NCI-H510A treated with DMSO at 0.1 percent for 48 hours (cell line): ENCODE data around the gene LYPLAL1.

Experiments used
- DNase-seq: peaks from one replicate; lab custom pipeline; 2025; lab: John Stamatoyannopoulos, UW

The LYPLAL1 gene

DNA sequence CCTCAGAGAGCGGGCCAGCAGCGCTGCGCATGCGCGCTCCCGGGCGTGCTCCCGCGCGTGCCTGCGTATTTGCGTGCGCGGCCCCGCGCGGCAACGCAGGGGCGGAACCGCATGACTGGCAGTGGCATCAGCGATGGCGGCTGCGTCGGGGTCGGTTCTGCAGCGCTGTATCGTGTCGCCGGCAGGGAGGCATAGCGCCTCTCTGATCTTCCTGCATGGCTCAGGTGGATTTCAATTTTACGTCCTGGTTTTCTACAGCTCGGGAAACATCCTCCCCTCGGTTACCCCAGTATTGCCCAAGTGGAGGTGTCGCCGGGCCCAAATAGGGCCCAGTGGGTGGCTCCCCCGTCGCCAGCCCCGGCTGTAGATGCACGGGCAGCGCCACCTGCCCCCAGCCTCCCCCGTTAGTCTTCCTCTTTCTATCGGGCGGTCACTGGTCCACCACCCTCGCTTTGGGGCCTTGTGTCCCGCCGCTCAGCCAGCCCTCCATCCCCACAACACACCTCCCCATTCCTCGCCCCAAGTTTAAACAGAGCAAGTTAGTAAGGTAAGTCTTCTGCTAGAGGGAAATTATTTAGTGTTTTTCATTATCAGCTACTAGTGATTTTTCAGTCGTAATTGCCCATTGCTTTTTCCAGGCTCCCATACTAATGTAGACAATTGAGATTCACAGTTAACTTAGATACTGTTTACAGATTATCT lies at the start of gene LYPLAL1:
Gene LYPLAL1 (plus strand): TSS at position 121 of the 702 bp plus-strand sequence. CDS start 13 bp downstream, at position 134.
- peak; percentile 85 for DNase-seq

DNA sequence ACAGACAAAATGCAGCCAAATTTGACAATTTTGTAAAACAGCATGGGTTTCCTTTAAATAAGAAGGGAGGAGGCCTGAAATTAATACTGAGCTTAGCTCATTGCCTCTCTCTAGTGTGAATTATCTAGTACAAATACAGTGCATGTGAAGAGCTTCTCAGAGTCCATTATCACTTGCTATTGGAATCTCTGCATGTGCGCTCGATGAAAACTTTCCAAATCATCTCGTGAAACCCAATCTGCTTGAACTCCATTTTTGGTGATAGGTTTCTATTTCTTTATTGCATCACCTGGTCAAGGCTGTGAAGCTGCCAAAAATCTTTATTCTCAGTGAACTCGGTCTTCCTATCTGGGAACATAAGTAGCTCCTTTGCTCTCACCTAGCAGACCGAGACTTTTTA lies 49.5 kb upstream of the LYPLAL1 start:
- DNase-seq: no peak

DNA sequence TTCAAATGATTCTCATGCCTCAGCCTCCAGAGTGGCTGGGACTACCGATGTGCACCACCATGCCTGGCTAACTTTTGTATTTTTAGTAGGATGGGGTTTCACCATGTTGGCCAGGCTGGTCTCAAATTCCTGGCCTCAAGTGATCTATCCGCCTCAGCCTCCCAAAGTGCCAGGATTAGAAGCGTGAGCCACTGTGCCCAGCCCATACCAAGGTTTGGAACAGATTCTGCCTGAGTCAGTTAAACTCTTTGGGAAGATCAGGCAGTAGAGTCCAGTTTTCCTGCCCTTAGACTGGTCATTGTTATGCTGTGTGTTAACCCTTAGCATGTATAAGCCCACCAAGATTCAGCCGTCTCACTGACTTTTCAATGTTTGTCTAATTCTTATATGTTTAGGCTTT lies 48.3 kb upstream of the LYPLAL1 start:
- no peak for DNase-seq

DNA sequence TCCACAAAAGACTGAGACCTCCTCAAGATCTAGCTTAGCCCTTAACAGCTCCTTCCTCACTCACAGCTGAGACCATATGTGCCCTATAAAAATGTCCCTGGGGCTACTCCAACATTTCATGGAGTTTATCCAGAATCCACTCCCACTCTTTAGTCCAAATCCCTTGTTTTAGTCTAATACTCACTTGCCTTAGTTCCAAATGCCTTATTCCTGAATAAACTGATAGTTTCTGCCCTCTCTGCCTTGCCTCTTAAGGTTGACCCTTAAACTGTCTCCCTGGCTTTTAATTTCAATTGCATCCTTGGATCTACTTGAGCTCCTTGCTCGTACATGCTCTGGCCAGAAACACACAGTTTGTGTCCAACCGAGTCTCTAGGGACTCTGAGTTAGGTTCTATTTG lies 47.3 kb upstream of the LYPLAL1 start:
- DNase-seq: no peak

- no peak for DNase-seq
Observed at GRCh38 chr1:219128957-219129356, 44.7 kb upstream of the LYPLAL1 start.

DNA sequence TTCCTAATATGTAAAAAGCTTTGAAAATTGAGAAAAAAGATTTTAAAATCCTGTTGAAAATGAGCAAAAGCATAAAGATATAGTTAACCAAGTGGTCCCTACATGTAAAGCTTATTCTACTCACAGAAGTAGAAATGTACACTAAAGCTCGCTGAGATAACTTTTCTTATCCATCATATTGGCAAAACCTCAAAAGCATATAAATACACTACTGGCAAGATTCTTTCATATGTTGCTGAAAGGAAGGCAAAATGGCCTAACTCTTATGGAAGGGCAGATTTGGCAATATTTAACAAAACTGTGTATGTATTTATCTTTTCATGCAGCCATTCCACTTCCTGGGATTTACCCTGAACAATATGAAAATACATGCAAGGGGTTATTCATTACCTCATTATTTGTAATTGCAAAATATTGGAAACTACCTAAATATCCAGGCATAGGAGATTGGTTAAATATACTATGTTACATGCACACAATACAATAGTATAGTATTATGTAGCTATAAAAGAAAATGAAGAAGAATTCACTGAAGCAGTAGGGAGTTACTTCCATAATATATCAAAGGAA lies 43.2 kb upstream of the LYPLAL1 start:
- no peak for DNase-seq

DNA sequence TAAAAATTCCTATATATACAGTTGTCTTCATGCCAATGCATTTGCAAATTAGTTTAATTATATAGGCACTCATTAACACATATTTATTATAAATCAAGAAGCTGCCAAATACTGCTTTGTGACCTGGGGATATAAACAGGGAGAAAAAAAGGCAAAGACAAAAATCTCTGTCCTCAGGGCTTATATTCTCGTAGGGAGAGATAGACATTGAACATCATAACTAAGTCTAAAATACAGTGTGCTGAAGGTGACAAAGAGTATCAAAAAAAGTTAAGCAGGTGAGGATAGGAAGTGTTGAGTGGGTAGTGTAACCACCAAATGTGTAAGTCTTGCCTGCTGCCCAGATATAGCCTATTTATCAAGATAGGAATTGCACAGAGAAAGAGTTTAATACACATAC lies 40.7 kb upstream of the LYPLAL1 start:
- DNase-seq: no peak

DNA sequence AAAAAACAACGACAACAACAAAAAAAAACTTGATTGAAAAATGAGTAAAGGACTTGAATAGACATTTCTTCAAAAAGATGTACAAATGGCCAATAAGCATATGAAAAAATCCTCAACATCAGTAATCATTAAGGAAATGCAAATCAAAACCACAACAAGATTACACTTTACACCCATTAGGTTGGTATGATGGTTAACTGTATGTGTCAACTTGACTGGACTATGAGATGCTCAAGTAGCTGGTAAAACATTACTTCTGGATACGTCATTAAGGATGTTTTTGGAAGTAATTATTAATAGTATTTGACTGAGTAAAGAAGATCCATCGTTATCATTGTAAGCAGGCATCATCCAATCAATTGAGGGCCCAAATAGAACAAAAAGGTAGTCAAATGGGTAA lies 34.9 kb upstream of the LYPLAL1 start:
- DNase-seq: no peak

- no peak for DNase-seq
Observed at GRCh38 chr1:219140303-219140877, 33.3 kb upstream of the LYPLAL1 start.

GRCh38 chr1:219143735-219144134 lies 29.9 kb upstream of the LYPLAL1 start:
- DNase-seq: no peak

- DNase-seq: no peak
Observed at GRCh38 chr1:219144658-219145315, 28.9 kb upstream of the LYPLAL1 start.

DNA sequence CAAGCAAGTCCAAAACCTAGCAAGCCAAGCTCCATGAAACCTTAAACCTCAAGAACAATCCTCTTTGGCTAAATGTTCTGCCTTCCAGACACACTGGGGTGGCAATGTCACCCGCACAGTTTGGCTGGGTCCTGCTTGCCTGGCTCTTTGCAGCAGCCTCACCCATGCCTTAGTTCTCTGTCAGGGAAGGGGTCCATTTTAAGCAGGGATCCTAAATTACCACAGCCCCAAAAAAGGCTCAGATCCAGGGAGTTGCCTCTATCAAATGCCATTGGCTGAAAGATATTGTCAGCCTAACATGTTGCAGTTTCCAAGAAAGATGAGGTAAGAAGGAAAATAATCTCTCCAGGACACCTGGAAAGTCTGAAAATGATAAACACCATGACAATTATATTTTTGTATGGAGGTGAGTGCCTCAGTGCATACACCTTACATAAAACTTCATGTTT lies 26.1 kb upstream of the LYPLAL1 start:
- DNase-seq: no peak

GRCh38 chr1:219149009-219149577 lies 24.6 kb upstream of the LYPLAL1 start:
- no peak for DNase-seq

- DNase-seq: no peak
Observed at GRCh38 chr1:219149953-219150352, 23.7 kb upstream of the LYPLAL1 start.

- no peak for DNase-seq
Observed at GRCh38 chr1:219150913-219151312, 22.8 kb upstream of the LYPLAL1 start.

DNA sequence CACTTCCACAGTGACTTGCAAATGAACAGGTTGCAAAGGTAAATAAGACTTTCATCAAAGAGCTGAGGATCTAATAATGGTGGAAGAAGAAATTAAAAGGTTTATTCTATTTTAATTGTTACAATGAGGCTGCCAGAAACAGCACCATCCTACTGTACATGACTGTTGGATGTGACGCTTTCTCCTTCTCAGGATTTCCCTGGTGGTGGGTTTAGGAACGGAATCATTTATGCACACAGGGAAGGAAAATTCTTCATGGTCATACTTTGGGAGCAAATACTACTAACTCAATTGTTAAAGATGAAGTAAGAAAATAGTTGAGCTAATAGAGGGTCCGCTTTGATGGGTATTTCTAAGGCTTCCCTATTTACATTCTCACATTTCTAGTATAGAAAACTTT lies 22.2 kb upstream of the LYPLAL1 start:
- DNase-seq: no peak

GRCh38 chr1:219152751-219153150 lies 20.9 kb upstream of the LYPLAL1 start:
- no peak for DNase-seq

GRCh38 chr1:219153723-219154122 lies 20.0 kb upstream of the LYPLAL1 start:
- DNase-seq: no peak

DNA sequence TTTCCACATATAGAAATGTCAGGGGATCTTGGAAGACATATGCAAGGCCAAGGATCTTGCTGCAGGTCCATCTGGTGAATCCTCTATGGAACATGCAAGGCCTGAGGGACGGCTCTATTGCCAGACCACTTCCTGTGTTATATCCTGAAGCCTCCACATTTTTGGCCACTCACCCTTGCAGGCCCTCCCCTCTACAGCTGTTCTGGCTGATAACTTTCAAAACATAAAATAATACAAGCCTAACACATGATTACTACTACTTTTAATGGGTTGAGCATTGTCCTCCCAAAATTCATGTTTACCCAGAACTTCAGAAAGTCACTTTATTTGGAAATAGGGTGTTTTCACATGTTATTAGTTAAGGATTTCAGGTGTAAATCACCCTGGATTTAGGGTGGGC lies 18.5 kb upstream of the LYPLAL1 start:
- DNase-seq: no peak

DNA sequence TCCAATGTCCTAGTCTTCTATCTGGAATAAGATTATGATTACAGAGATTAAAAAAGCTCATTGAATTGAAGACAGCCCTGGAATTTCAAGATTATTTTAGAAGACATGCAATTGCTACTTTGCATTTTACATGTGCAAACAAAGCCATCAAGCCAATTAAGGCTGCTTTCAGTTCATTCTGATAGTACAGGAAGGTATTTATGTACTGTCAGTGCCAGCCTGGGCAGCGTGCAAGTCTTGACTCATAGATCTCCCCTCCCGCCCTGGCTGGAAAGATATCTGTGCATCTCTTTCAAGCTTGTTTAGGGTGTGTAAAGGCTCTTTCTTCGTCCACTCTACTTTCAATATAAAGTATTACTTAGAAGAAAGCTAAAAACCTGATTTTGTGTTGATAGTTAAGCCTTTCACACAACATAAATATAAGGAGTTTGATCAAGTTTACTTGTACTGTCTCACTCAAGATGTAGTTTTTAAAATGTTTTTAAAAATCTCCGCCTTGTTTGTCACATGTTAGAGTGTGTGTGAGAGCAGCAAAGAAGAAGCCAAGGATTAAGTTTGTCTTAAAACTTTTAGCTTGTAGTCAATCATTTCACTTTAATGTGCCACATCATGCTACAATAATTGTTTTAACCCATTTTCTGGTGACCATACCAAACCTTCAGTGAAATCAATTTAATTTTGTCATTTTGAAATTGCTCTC lies 13.6 kb upstream of the LYPLAL1 start:
- DNase-seq: no peak

DNA sequence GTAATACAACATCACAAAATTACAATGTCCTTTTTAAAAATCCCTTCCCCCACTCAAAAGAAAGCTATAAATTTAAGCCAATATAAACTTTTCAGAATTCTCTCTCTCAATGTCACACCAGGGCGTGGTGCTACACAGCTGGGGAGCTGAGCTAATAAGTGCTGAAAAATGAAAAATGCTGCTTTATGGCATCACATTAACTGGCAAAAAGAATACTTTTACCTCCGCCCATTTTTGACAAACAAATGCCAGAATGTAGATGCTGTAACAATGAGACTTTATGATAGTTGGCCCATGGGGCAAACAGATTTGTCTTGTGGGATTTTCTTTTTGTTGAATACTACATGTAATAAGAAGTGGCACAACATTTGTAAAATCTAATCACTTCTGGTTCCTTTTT lies 12.7 kb upstream of the LYPLAL1 start:
- DNase-seq: no peak

DNA sequence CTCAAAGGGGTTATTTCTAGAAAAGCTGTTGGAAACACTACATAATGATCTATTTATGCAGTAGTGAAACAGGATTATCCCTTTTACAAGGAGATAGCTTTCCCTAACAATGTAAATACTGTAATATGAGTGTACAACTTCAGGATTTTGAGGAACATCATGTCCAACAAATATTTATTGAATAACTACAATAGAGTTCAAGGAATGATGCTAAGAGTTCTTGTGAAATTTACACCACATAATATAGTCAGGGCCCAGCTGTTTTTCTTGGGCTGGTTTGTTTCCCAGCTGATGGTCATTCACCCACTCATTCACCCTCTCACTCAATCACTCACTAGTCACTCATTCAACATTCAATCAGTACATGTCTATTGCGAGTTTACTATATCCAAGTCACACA lies 12.3 kb upstream of the LYPLAL1 start:
- no peak for DNase-seq
